GM12801 (cell line): Measurements from ENCODE around the gene NPIPB12.
"Not testable (repeated sequence)": the region's sequence is repeated elsewhere in the genome, so short reads cannot be mapped to it uniquely, and the experiment has no call there.

Experiments
- TF ChIP-seq, protein P1 (sequence below): IDR thresholded peaks from one replicate; pipeline ENCODE4 v1.5.1; 2011; ENCODE audit warnings: control low read depth; ENCODE audit not compliant: insufficient read length; ENCODE audit errors: extremely low read depth

Gene NPIPB12

DNA sequence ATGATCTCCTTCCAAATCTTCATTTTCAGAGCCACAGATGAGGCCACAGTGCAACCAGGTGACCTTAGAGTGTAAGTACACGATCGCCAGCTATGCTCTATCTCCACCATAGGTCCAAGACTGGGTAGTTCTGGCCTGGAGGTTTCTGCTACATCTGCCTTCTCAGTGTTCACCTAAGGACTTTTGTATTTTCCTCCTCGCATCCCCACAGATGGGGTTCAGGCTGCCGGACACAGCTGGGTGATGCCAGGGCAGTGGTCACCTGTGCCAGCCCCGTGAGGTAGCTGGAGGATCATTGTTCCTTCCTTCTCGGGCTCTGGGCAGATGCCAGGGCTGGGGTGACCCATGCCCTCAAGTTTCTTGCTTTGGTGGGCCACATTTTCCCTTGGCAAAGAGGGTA, at the start of gene NPIPB12:
Gene NPIPB12 (minus strand): TSS at position 101 of the 400 bp plus-strand sequence.
- TF ChIP-seq, protein P1, sequence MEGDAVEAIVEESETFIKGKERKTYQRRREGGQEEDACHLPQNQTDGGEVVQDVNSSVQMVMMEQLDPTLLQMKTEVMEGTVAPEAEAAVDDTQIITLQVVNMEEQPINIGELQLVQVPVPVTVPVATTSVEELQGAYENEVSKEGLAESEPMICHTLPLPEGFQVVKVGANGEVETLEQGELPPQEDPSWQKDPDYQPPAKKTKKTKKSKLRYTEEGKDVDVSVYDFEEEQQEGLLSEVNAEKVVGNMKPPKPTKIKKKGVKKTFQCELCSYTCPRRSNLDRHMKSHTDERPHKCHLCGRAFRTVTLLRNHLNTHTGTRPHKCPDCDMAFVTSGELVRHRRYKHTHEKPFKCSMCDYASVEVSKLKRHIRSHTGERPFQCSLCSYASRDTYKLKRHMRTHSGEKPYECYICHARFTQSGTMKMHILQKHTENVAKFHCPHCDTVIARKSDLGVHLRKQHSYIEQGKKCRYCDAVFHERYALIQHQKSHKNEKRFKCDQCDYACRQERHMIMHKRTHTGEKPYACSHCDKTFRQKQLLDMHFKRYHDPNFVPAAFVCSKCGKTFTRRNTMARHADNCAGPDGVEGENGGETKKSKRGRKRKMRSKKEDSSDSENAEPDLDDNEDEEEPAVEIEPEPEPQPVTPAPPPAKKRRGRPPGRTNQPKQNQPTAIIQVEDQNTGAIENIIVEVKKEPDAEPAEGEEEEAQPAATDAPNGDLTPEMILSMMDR, result not testable (repeated sequence)

DNA sequence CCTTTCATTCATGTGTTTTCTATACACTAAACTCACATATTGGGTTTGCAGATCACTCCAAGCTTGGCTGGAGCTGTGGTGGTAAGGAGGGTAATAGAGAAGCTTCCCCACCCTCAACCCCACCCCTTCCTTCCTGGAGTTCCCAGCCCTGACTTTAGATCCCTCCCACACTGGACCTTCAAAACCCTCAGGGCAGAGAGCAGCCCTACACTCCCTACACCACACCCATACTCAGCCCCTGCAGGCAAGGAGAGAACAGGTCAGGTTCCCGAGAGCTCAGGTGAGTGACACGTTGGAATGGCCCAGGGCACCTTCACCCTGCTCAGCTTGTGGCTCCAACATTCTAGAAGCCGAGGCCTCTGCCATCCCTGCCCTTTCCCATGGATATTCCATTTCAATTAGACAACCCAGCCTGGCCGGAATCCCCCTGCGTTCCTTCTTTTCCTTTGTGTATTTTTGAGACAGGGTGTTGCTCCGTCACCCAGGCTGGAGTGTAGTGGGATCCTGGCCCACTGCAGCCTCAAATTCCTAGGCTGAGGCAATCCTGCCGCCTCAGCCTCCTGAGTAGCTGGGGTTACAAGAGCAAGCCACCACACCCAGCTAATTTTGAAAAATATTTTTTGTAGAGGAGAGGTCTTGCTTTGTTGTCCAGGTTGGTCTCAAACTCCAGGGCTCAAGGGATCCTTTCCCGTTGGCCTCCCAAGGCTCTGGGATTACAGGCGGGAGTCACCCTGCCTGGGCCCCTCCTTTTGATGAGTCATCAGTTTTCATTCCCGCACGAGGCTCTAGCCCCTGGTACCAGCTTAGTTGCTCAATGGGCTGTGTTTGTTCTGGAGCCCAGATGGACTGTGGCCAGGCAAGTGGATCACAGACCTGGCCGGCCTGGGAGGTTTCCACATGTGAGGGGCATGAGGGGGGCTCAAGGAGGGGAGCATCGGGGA, 46.2 kb downstream of the NPIPB12 start, which contains the start of gene SULT1A4:
Gene SULT1A4 (plus strand): TSS at position 208 of the 941 bp plus-strand sequence. CDS start 1,473 bp downstream, outside the sequence.
- TF ChIP-seq, protein P1, result not testable (repeated sequence)

DNA sequence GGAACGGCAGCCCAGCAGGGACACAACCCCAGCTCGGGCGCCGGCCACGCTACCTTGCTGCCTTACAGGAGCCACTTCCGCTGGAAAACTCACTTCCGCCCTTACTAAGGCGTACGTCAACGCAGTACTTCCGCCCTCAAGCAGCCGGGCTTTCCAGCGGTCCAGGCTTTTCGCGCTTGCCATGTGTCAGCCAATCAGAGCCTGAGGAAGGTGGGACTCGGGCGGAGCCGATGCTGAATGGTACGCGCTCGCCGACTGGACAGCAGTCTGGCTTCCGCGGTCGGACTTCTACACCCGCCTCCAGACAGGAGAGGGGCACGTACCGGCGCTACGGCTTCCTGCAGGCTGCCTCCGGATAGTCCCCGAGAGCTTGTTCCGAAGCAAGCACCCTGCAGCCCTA, 51.9 kb downstream of the NPIPB12 start, which contains the start of the genes BOLA2 and SLX1B:
Gene BOLA2 (minus strand): TSS at position 83 of the 400 bp plus-strand sequence. CDS start 98 bp downstream, outside the sequence.
Gene SLX1B (plus strand): TSS at position 265 of the 400 bp plus-strand sequence.
- TF ChIP-seq, protein P1, result not testable (repeated sequence)
